Measurements from ENCODE around the gene STARD10. TPM values are rescaled to one million over a fixed set of nuclear protein-coding genes. Genes with fewer than 3 reads are reported as not detected.
"Not testable (repeated sequence)": the region's sequence is repeated elsewhere in the genome, so short reads cannot be mapped to it uniquely, and the experiment has no call there.

The STARD10 gene
- total RNA-seq, 1 experiment from 2014 or later: 58.4 TPM

DNA sequence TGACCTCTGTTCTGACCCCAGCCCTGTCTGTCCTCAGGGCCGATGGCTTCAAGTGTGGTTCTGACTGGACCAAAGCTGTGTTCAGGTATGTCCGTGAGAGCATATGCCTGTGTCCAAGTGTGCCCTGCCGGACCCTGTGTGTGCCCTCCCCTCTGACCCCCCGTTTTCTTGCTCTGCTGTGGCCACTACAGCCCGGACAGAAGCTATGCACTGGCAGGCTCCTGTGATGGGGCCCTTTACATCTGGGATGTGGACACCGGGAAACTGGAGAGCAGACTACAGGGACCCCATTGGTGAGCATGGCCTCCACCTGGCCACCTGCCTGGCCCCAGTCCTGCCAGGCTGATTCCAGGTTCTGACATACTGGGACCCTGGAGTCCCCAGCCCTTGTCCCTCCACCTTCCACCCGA lies 34.9 kb upstream of the STARD10 start:
- H3K9me2 ChIP-seq (ENCODE audit: insufficient read depth): no peaks in the 10 kb centered on the region
- intact Hi-C loops (cut with micrococcal nuclease): no loop called here
- H3K79me2 ChIP-seq (ENCODE audit: insufficient read depth, low read length): no peaks in the 10 kb centered on the region
- ATAC-seq (no peak), DNase-seq (ENCODE audit: low read depth, low spot score) (no peak)
- no peaks in the 10 kb centered on the region for H3K27me3 ChIP-seq (ENCODE audit: insufficient read depth, low read length)
- H3K9ac ChIP-seq (ENCODE audit: low read length): no peak overlapping the region
- H3K4me1 ChIP-seq (ENCODE audit: control insufficient read depth in 1 of 2, insufficient read depth in 2 of 2, low read length in 2 of 2): peaks cover 0 to 6% of the 10 kb centered on the region in 2 experiments; a peak in 2 of 4 replicates
- H3K36me3 ChIP-seq (ENCODE audit: control insufficient read depth in 1 of 2, insufficient read depth in 2 of 2, low read length in 2 of 2): no peaks in the 10 kb centered on the region
- no peaks in the 10 kb centered on the region for H4K20me1 ChIP-seq (ENCODE audit: insufficient read depth)
- BruUV-seq (replicated peaks): no TSS peak
- H2AFZ ChIP-seq (ENCODE audit: low read depth, low read length, poor library complexity, severe bottlenecking): no peak overlapping the region
- no peak for TF ChIP-seq EZH2 (IDR thresholded peaks at IDR 0.05)
- no peak overlapping the region for H3K4me3 ChIP-seq (replicated peaks in 1 of 2; ENCODE audit: low read depth in 1 of 2, low read length in 2 of 2)
- ChIA-PET CTCF (interaction anchor here (1.7 kb wide), 1 partner anchor 103 kb away, joined by 6 read pairs; no protein-coding TSS in a partner anchor), RAD21 (ENCODE audit: low non-redundant PET in 1 of 2, low total read pairs in 2 of 2, uncharacterized antibody in 2 of 2, unreplicated experiment in 2 of 2) (no interaction called here), POLR2A (no interaction called here)
- H3K9me3 ChIP-seq (ENCODE audit: control insufficient read depth in 1 of 2, insufficient read depth in 1 of 2, low read depth in 1 of 2, low read length in 2 of 2): no peaks in the 10 kb centered on the region
- no peak overlapping the region for H3K27ac ChIP-seq (ENCODE audit: low read depth, low read length)
- H3K4me2 ChIP-seq (ENCODE audit: low read length): no peak overlapping the region

DNA sequence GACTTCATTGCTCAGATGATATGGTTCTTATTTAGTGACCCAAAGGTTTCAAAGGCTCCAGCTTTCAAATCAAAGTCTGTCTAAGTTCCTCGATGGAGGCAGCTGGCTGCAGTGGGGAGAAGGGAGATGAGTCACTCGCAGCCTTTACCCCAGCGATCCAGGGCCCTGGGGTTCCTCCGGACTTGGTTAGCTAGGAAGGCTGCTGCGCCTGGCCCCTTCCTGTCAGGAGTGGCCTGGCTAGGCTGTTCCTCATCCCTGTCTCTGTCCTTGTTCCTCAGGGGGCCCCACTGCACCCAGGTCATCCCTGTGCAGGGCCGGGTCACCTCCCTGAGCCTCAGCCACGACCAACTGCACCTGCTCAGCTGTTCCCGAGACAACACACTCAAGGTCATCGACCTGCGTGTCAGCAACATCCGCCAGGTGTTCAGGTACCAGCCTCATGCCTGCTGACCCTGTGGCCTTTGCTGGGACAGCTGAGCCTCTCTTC lies 34.3 kb upstream of the STARD10 start:
- no peak for ATAC-seq
- Histone ChIP-seq H3K27me3 (ENCODE audit: insufficient read depth, low read length) (no peaks in the 10 kb centered on the region), H3K9me2 (ENCODE audit: insufficient read depth) (no peaks in the 10 kb centered on the region), H3K36me3 (ENCODE audit: control insufficient read depth in 1 of 2, insufficient read depth in 2 of 2, low read length in 2 of 2) (no peaks in the 10 kb centered on the region), H3K9me3 (ENCODE audit: control insufficient read depth in 1 of 2, insufficient read depth in 1 of 2, low read depth in 1 of 2, low read length in 2 of 2) (no peaks in the 10 kb centered on the region), H3K4me2 (ENCODE audit: low read length) (no peak overlapping the region), H3K4me3 (replicated peaks in 1 of 2; ENCODE audit: low read depth in 1 of 2, low read length in 2 of 2) (no peak overlapping the region), H3K4me1 (ENCODE audit: control insufficient read depth in 1 of 2, insufficient read depth in 2 of 2, low read length in 2 of 2) (peaks cover 0 to 6% of the 10 kb centered on the region in 2 experiments; a peak in 2 of 4 replicates), H3K9ac (ENCODE audit: low read length) (no peak overlapping the region), H2AFZ (ENCODE audit: low read depth, low read length, poor library complexity, severe bottlenecking) (no peak overlapping the region), H4K20me1 (ENCODE audit: insufficient read depth) (no peaks in the 10 kb centered on the region), H3K27ac (ENCODE audit: low read depth, low read length) (no peak overlapping the region), H3K79me2 (ENCODE audit: insufficient read depth, low read length) (no peaks in the 10 kb centered on the region)
- no peak for TF ChIP-seq ELF1 (IDR thresholded peaks at IDR 0.05; ENCODE audit: borderline replicate concordance, low read depth)
- no peak for TF ChIP-seq EGR1 (IDR thresholded peaks at IDR 0.05; ENCODE audit: low read depth)
- no peak for TF ChIP-seq SP1 (IDR thresholded peaks at IDR 0.05; ENCODE audit: low read depth)
- TF ChIP-seq EZH2phosphoT487 (IDR thresholded peaks at IDR 0.05; ENCODE audit: borderline replicate concordance): no peak
- no peak for TF ChIP-seq FOSL1 (IDR thresholded peaks at IDR 0.05; ENCODE audit: low read depth)
- no peak for TF ChIP-seq CTCF (IDR thresholded peaks at IDR 0.05 in 2 of 3, conservative IDR thresholded peaks at IDR 0.05 in 1 of 3; ENCODE audit: borderline replicate concordance in 1 of 3, insufficient read depth in 1 of 3, low read depth in 2 of 3, low read length in 2 of 3)
- no peak for DNase-seq (ENCODE audit: low read depth, low spot score)
- ChIA-PET POLR2A (interaction anchor here (0.6 kb wide), 1 partner anchor 417 kb away, joined by 4 read pairs; no protein-coding TSS in a partner anchor), CTCF (interaction anchor here (1.2 to 1.7 kb wide), 2 partner anchors 103 to 350 kb away, joined by 5 to 6 read pairs; no protein-coding TSS in a partner anchor), RAD21 (ENCODE audit: low non-redundant PET in 1 of 2, low total read pairs in 2 of 2, uncharacterized antibody in 2 of 2, unreplicated experiment in 2 of 2) (no interaction called here)
- intact Hi-C loops (cut with micrococcal nuclease): no loop called here
- no TSS peak for BruUV-seq (replicated peaks)

GRCh38 chr11:72827656-72828055 lies 33.8 kb upstream of the STARD10 start:
- DNase-seq (ENCODE audit: low read depth, low spot score); H3K9ac ChIP-seq (ENCODE audit: low read length); H3K27ac ChIP-seq (ENCODE audit: low read depth, low read length); H2AFZ ChIP-seq (ENCODE audit: low read depth, low read length, poor library complexity, severe bottlenecking); H4K20me1 ChIP-seq (ENCODE audit: insufficient read depth); H3K79me2 ChIP-seq (ENCODE audit: insufficient read depth, low read length); H3K36me3 ChIP-seq (ENCODE audit: control insufficient read depth in 1 of 2, insufficient read depth in 2 of 2, low read length in 2 of 2); RAD21 ChIA-PET (ENCODE audit: low non-redundant PET in 1 of 2, low total read pairs in 2 of 2, uncharacterized antibody in 2 of 2, unreplicated experiment in 2 of 2); ATAC-seq; H3K9me3 ChIP-seq (ENCODE audit: control insufficient read depth in 1 of 2, insufficient read depth in 1 of 2, low read depth in 1 of 2, low read length in 2 of 2); H3K27me3 ChIP-seq (ENCODE audit: insufficient read depth, low read length); H3K4me2 ChIP-seq (ENCODE audit: low read length); intact Hi-C loops (cut with micrococcal nuclease); H3K9me2 ChIP-seq (ENCODE audit: insufficient read depth); BruUV-seq (replicated peaks); H3K4me1 ChIP-seq (ENCODE audit: control insufficient read depth in 1 of 2, insufficient read depth in 2 of 2, low read length in 2 of 2); H3K4me3 ChIP-seq (replicated peaks in 1 of 2; ENCODE audit: low read depth in 1 of 2, low read length in 2 of 2): not testable (repeated sequence)
- POLR2A ChIA-PET: interaction anchor here (0.6 kb wide), 1 partner anchor 417 kb away, joined by 4 read pairs; no protein-coding TSS in a partner anchor
- CTCF ChIA-PET: interaction anchor here (1.2 to 1.7 kb wide), 2 partner anchors 102 to 351 kb away, joined by 5 to 6 read pairs; no protein-coding TSS in a partner anchor

Measured in HCT116 (cell line).